ENCODE measurements around the gene MRPL54.
"Not testable (repeated sequence)": the region's sequence is repeated elsewhere in the genome, so short reads cannot be mapped to it uniquely, and the experiment has no call there.

The MRPL54 gene

DNA sequence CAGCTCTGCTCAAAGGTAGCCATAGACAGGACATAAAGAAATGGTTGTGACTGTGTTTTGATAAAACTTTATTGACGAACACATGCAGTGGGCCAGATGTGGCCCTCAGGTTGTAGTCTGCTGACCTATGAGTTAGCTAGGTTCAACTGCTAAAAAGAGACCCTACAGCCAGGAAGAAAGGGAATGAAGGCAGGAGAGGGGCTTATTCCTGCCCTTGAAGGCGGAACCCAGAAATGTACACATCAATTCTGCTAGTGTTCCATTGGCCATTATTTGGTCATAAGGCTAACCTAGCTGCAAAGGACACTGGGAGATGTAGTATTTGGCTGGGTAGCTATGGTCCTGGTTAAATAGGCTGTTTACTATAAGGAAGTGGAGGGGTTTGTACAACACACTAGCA lies 19.0 kb upstream of the MRPL54 start:
- peak; percentile 39 for DNase-seq (ENCODE audit: low read depth)

DNA sequence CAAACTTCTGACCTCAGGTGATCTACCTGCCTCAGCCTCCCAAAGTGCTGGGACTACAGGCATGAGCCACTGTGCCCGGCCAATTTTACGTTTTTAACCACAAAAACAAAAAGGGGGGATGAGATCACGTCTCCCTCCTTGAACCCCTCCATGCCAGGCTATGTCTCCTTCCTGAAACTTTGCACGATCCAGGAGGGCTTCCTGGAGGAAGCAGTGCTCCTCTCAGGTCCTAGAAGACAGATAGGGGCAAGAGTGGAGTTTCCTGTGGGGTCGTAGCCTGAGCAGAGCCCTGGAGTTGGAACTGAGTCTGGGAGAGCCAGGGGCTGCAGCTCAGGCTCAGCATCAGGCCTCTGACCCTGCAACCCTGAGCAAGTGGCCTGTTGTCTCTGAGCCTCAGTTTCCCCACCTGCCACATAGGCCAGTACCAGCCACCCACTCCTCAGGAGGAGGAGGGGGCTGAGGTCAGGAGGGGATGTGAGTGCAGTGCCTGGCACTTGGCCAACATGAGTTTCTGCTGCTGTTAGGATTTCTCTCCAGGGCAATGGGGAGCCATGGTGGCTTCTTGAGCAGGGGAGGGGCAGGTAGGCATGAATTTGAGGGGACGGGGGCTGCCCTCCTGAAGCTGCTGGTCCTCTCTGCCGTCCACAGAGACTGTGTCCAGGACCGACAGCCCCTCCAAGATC lies 17.0 kb upstream of the MRPL54 start:
- DNase-seq (ENCODE audit: low read depth) = no peak

DNA sequence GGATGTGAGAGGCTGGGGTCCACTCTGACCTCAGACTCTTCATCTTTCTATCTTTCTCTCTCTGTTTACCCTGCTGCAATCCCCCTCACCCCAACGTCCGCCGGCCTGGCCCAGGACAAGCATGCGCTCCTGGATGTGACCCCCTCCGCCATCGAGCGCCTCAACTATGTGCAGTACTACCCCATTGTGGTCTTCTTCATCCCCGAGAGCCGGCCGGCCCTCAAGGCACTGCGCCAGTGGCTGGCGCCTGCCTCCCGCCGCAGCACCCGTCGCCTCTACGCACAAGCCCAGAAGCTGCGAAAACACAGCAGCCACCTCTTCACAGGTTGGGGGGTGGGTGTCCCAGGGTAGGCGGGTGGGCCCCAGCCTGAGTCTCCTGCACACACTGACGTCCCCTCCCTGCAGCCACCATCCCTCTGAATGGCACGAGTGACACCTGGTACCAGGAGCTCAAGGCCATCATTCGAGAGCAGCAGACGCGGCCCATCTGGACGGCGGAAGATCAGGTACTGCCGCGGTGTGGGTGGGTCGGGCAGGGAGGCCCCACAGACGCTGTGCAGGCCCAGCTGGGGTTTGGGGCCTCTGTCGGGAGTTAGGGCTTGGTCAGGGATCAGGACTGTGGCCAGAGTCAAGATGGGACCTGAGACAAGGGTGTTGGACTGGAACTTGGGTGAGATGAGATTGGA lies 16.0 kb upstream of the MRPL54 start:
- no peak for DNase-seq (ENCODE audit: low read depth)

DNA sequence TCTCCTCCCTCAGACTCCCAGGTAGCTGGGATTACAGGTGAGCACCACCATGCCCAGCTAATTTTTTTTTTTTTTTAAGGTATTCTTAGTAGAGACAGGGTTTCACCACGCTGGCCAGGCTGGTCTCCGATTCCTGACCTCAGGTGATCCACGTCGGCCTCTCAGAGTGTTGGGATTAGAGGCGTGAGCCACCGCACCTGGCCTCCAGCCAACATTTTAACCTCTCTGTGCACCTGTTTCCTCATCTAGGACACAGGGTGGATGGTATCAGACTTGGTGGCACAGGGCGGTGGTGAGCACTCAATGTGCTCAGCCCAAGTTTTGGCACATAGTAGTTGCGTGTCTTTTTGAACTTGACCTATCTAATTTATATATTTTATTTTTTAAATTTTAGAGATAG lies 13.5 kb upstream of the MRPL54 start:
- DNase-seq (ENCODE audit: low read depth) = no peak

DNA sequence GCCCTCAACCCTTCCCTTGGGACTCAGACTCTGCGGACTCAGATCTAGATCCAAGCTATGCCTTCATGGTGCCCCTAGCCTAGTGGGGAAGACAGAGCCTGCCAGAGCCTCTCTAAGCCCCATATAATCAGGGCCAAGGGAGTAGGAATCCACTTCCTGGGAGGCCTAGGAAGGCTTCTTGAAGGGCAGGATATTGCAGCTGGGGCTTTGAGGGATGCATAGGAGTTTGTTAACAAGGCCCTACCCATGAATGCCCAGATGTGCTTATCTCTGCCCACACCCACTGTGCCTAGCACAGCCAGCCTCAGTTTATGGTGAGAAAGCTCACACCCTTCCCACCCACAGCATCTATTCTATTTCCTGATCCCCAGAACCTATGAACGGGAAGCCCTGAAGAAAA lies 12.3 kb upstream of the MRPL54 start:
- DNase-seq (ENCODE audit: low read depth) = no peak

DNA sequence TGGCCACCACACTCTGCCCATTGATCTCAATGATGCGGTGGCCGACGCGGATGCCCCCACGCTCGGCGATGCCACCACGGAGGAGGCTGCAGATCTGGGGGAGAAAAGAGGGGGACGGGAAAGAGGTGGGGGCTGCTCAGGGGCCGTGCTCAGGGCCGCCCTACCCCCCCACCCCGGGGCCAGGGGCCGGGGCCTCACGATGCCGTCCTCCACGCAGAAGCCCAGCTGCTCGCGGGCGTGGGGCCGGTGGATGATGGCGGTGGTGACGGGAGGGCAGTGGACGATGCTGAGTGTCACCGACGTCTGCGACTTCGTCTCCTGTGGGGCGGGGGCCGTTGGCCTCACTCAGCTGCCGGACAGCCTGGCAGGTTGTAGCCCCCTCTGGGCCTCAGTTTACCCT lies 11.2 kb upstream of the MRPL54 start:
- no peak for DNase-seq (ENCODE audit: low read depth)

DNA sequence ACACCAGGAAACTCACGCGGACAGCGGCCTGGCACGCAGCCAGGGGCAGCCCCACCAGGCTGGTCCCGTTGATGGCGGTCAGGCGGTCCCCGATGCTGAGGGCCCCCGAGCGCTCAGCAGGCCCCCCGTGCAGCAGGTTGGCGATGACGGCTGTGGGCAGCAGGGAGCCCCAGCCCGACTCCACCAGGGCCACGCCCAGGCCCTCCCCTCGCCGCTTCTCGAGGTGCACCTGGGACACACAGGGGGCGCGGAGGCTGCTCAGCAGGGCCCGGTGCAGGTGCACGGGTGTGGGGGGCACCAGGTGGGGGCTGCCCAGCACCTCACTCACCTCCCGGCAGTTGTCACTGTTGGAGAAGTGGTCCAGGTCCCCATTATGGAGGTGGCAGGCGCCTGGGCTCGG lies 10.0 kb upstream of the MRPL54 start:
- DNase-seq (ENCODE audit: low read depth) = no peak

DNA sequence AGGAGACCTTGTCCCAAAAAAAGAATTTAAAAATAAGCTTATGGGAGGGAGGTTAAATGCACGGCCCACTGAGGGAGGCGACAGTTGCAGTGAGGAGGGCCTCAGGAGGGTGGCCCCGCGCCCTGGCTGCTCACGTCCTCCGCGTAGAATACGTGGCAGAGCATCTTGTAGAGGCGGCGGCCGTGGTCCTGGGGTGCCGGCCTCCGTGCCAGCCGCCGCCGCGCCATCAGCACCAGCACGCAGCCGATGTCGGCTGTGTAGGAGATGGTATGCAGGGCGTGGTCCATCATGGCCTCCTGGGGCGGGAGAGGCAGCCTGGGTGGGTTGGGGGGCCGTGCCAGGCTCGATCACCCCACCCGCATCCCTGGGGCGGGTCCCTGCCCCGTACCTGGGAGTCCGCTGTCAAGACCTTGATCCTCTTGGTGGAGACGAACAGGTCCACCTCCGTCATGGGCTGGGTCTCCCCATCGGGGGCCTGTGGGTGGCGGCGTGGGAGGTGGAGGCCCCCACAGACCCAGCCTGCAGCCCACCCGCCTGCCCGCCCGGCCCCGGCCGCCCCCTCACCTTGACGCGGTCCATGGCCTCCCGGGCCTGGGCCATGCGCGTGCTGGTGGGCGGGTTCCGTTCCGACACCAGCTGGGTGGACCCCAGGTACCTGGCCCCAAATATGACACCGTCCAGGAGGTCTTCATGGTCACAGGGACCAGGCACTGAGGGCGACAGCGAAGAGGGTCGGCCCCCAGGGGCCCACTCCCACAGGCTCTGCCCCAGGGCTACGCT lies 8.7 kb upstream of the MRPL54 start:
- DNase-seq (ENCODE audit: low read depth) = no peak

DNA sequence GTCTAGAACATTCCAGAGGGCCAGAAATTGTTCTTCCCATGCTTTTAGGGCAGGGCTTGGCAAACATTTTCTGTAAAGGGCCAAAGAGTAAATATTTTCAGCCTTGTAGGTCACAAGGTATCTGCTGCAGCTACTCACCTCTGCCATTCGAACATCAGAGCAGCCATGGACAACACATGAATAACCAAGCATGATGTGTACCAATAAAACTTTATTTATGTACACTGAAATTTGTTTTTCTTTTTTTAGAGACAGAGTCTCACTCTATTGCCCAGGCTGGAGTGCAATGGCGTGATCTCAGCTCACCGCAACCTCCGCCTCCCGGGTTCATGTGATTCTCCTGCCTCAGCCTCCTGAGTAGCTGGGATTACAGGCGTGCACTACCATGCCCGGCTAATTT lies 4.8 kb upstream of the MRPL54 start:
- DNase-seq (ENCODE audit: low read depth) = not testable (repeated sequence)

DNA sequence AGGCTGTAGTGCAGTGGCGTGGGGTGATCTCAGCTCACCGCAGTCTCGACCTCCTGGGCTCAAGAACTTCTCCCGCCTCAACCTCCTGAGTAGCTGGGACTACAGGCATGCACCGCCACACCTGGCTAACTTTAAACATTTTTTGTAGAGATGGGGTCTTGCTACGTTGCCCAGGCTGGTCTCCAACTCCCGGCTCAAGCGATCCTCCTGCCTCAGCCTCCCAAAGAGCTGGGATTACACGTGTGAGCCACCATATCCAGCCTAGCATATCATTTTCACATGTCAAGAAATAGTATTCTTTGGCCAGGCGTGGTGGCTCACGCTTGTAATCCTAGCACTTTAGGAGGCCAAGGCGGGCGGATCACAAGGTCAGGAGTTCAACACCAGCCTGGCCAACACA lies 4.2 kb upstream of the MRPL54 start:
- DNase-seq (ENCODE audit: low read depth) = not testable (repeated sequence)

DNA sequence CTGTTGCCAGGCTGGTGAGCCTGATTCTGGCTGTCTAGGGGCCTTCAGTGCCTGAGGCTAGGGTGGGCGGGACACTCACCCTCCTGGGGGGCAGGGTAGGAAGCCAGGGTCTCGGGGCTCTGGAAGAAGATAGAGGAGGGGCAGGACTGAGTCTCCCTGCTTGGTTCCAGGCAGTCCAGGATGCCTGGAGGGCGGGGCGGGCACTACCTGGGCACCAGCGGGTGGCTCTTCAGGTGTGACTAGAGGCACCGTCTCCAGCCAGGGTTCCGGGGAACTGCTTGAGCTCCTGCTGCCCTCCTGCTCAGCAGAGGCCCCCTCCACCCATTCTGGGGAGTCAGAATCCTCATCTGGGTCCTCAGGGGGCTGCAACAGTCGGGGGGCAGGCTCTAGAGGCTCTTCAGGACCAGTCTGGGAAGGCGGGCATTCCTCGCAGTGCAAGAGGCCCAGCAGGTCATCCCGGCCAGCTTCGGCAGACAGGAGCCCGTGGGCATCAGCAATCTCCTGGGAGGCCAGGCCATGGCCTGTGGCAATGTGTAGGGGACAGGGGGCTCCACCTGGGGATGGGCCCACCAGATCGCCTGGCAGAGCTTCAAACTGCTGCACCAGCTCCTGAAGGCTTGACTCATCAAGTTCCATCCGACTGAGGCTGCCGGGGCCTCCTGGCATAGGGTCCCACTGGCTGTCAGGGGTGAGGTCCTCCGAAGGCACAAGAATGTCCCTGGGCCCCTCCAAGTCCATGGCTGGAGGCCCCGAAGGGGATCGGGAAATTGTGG lies 2.8 kb upstream of the MRPL54 start:
- DNase-seq (ENCODE audit: low read depth) = no peak

DNA sequence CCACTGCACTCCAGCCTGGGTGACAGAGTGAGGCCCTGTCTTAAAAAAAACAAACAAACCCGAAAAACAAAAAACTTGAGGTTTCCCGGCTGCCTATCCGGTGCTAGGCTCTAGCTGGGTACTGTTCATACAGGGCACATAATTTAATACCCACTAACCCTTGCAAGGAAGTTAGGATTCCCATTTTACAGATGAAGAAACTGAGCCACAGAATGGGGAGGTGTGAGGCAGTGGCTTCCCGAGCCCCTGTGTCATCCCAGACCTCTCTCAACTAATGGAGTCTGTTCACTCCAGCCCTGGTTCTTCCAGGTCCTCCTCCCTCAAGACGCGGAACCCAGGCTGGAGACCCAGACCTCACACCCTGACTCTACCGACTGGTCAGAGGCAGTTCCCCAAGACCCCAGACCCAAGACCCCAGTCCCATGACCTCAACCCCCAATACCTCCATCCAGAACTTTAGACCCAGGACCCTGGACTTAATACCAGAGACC lies 1.6 kb upstream of the MRPL54 start:
- no peak for DNase-seq (ENCODE audit: low read depth)

DNA sequence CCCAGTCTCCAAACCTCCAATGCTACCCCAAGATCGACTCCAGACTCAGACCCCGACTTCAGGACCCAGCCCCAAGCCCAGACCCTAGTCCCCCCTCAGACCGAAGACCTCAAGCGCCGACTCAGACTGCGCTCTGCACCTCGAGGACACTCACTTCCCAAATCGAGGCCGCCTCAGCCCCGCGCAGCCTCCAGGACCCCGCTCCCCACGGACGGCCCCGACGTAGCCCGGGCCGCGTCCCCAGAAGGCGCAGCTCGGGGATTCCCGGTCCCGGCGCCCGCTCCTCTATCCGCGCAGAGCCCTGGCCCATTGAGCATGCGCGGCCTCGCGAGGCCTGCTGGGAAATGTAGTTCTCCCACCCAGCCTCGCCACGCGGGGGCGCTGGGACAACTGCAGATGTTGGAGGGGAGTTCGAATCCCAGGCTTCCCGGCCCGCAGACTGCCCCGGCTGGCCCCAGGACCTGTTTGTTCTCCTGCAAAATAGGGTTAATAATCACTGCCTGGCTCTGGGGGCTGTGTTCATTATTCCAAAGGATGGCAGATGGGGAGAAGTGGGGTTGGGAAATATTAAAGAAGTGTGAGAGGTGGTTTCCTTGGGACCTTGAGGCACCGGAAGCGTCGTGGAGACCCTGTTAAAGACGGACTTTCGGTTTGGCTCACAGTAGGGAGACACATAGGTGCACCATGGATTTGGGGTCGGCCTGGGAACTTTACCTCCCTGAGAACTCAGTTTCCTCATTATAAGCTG lies 926 bp upstream of the MRPL54 start, which contains the start of gene APBA3:
Gene APBA3 (minus strand): TSS at position 311 of the 748 bp plus-strand sequence. CDS start 1,428 bp downstream, outside the sequence.
- DNase-seq (ENCODE audit: low read depth) = peak; percentile 81

DNA sequence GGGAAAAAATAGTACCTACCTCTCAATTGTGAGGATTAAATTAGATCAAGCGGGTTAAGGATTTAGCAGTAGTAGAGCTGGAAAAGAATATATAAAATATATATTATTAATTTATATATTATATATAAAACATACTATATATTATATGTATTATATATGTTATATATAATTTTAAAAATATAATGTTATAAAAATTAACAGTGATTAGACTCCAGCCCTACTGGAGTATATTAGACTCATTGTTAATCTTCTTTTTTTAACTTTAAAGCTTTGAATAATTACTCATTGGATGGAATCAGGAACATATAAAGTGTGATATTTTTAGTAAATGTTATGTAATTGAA lies 380 bp upstream of the MRPL54 start:
- no peak for DNase-seq (ENCODE audit: low read depth)

DNA sequence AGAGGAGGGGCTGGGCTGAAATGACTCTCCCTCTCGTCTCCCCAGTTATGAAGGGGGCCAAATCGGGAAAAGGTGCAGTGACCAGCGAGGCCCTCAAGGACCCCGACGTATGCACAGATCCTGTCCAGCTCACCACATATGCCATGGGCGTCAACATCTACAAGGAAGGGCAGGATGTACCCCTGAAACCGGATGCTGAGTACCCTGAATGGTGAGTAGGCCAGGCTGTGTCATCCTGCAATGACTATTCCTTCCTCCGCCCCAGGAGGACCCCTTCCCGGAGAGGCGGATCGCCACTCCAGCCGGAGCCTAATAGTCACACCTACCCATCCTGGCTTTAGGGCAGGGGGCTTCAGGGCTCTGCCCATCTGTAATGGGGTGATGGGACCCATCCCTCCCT lies 2.6 kb downstream of the MRPL54 start:
- no peak for DNase-seq (ENCODE audit: low read depth)

DNA sequence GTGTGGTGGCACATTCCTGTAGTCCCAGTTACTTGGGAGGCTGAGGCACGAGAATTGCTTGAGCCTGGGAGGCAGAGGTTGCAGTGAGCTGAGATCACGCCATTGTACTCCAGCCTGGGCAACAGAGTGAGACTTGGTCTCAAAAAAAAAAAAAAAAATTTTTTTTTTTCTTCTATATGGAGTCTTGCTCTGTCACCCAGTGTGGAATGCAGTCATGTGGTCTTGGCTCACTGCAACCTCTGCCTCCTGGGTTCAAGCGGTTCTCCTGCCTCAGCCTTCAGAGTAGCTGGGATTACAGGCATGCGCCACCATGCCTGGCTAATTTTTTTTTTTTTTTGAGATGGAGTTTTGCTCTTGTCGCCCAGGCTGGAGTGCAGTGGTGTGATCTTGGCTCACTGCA lies 3.3 kb downstream of the MRPL54 start:
- peak; percentile 31 for DNase-seq (ENCODE audit: low read depth)

DNA sequence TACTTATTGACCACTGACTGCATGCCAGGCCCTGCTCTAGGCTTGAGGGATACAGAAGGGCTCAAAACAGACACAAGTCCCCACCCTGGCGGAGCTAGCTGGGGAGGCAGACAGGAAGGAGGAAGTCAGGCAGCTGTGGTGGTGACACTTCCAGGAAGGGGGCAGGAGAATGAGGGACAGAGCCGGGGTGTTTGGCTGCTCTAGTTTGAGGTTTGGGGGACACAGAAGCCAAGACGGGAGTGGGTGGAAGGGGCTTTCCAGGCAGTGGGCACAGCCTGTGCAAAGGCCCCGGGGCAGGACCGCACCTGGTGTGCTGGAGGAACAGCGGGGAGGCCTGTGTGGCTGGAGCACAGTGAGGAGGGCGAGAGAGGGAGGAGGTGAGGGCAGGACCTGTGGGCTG lies 4.0 kb downstream of the MRPL54 start:
- DNase-seq (ENCODE audit: low read depth) = no peak

DNA sequence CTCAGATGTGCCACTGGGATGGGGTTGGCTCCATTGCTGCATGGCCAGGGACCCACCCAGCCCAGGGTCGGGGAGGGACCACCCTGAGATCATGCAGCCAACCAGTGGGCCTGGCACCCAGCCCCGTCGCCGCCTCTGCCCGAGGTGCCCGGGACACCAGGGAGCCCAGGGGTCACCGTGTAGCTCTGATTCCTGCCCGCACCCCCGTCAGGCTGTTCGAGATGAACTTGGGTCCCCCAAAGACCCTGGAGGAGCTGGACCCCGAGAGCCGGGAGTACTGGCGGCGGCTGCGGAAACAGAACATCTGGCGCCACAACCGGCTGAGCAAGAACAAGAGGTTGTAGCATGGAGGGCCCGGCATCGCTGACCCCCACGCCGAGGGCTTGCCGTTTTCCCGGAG lies 4.6 kb downstream of the MRPL54 start:
- no peak for DNase-seq (ENCODE audit: low read depth)

DNA sequence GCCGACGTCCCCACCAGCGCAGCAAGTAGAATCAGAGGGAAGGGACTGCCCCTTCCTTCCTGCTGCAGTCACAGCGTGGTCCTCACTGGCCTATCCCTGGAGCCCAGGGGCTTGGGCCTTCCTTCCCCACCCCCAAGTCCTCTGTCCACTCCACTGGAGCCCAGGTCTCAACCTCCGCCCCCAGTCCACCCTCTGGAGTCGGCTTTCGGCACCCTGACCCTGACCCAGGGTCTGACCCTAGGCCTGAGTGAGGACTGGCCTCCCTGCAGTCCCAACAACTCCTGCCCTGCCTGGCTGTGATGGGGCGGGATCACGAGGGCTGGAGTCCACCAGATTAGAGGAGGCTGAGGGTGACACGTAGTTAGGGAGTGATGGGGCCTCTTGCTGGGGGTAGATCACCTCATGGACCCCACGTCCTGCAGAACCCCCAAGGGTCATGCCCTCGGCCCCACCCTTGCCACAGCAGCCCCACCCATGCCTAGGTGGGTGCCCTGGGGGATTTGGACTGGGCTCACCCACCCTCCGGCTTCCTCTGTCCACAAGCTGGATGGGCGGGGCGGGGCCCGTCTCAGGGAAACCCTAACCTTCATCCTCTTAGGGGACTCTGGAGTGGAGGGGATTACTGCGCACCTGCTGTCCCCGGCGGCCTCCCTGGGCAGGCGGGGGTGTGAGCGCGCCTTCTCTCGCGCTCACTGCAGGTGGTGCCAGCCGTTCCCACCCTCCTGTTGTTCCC lies 5.7 kb downstream of the MRPL54 start:
- no peak for DNase-seq (ENCODE audit: low read depth)

DNA sequence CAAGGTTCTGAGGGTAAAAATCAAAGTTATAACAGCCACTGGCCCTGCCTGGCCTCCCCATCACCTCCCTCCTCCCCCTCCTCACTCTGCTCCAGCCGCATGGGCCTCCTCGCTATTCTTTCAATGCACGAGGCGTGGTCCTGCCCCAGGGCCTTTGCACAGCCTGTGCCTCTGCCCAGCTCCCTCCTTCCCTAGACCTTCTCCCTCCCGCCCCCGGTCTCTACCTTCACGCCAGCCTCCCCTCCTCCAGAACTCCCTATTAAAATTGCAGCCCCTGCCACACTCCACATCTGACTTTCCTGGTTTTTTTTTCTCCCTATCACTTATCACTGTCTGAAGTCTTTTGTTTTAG lies 6.2 kb downstream of the MRPL54 start:
- DNase-seq (ENCODE audit: low read depth) = no peak

DNA sequence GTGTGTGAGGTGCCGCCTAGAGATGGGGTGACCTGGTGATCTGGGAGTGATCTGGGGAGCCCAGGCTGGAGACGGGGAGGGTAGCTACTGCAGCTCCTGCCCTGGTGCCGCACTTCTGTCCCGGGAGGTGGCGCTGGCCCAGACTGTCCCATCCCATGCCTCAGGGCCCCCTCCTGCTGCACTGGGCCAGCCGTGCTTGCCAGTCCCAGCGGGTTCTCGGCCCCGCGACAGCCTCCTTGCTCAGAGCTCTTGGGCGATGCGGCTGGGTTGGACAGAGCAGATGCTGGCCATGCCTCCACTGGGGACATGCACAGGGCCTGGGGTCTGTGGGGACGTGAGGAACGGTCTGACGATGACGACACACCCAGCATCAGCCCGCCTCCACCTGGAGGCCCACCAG lies 7.0 kb downstream of the MRPL54 start:
- no peak for DNase-seq (ENCODE audit: low read depth)

Data from iris pigment epithelial cell (primary cell).